Liver (tissue), 9 donors: ENCODE measurements around the gene IL12RB1. TPM values are rescaled to one million over a fixed set of nuclear protein-coding genes. Genes with fewer than 3 reads are reported as not detected.

ENCODE experiments used
- DNase-seq: peaks from one replicate; pipeline ENCODE4 v3.0.0-alpha.2; 2017; ENCODE audit warnings: low spot score
- H3K27ac ChIP-seq, 2 donors: one replicate each; pipeline ENCODE4 v1.7.0; 2013; ENCODE audit warnings: inconsistent platforms in 2 of 2, low read length in 2 of 2, control low read depth in 1 of 2, low read depth in 1 of 2, mild to moderate bottlenecking in 1 of 2
- H3K27me3 ChIP-seq, 4 donors: one replicate each; pipeline versions ENCODE4 v1.6.1 to v1.7.0; 2013; ENCODE audit warnings: low read length in 3 of 4, inconsistent platforms in 1 of 4, mild to moderate bottlenecking in 1 of 4, moderate library complexity in 1 of 4; ENCODE audit not compliant: control insufficient read depth in 4 of 4, insufficient read depth in 4 of 4
- H3K36me3 ChIP-seq, 4 donors: one replicate each; pipeline versions ENCODE4 v1.6.1 to v1.7.0; 2013; ENCODE audit warnings: low read length in 3 of 4, mild to moderate bottlenecking in 3 of 4, low read depth in 1 of 4, moderate library complexity in 1 of 4; ENCODE audit not compliant: control insufficient read depth in 4 of 4, insufficient read depth in 3 of 4
- H3K4me1 ChIP-seq, 4 donors: one replicate each; pipeline versions ENCODE4 v1.6.1 to v1.7.0; 2013; ENCODE audit warnings: low read length in 3 of 4, mild to moderate bottlenecking in 3 of 4, moderate library complexity in 1 of 4; ENCODE audit not compliant: control insufficient read depth in 4 of 4, insufficient read depth in 4 of 4
- H3K4me3 ChIP-seq, 3 donors: one replicate each; pipeline versions ENCODE4 v1.6.1 to v1.7.0; 2013; ENCODE audit warnings: low read length in 3 of 3, control low read depth in 1 of 3, low read depth in 1 of 3, mild to moderate bottlenecking in 1 of 3
- H3K9ac ChIP-seq, 2 donors: one replicate each; pipeline ENCODE4 v1.7.0; 2013; ENCODE audit warnings: low read length in 2 of 2, mild to moderate bottlenecking in 2 of 2, moderate library complexity in 2 of 2, control low read depth in 1 of 2, low read depth in 1 of 2
- H3K9me3 ChIP-seq, 4 donors: one replicate each; pipeline versions ENCODE4 v1.6.1 to v1.7.0; 2013; ENCODE audit warnings: low read length in 3 of 4; ENCODE audit not compliant: control insufficient read depth in 4 of 4
- ATF3 ChIP-seq: IDR thresholded peaks from 2 replicates; pipeline ENCODE4 v1.6.1; 2016; ENCODE audit warnings: antibody characterized with exemption
- CTCF ChIP-seq: fragments of 150-350 bp; IDR thresholded peaks from 2 replicates; pipeline ENCODE4 v1.5.1; 2017; ENCODE audit warnings: improper control_type of control experiment, low read depth, low read length; ENCODE audit not compliant: missing input control
- EGR1 ChIP-seq, 2 donors: IDR thresholded peaks; 2 replicates each; pipeline ENCODE4 v1.6.1; 2016 to 2018; ENCODE audit warnings: antibody characterized with exemption in 2 of 2, low read depth in 2 of 2
- FOXA1 ChIP-seq: IDR thresholded peaks from 2 replicates; pipeline ENCODE4 v1.6.1; 2016; ENCODE audit warnings: antibody characterized with exemption
- FOXA2 ChIP-seq: IDR thresholded peaks from 2 replicates; pipeline ENCODE4 v1.6.1; 2016; ENCODE audit warnings: antibody characterized with exemption
- GABPA ChIP-seq, 2 donors: IDR thresholded peaks in 1 of 2; conservative IDR thresholded peaks in 1 of 2; 2 replicates each; pipeline ENCODE4 v1.6.1; 2016; ENCODE audit warnings: antibody characterized with exemption in 2 of 2, mild to moderate bottlenecking in 1 of 2, moderate library complexity in 1 of 2
- HNF4A ChIP-seq, 2 donors: conservative IDR thresholded peaks; 2 replicates each; pipeline ENCODE4 v1.6.1; 2016; ENCODE audit warnings: antibody characterized with exemption in 2 of 2, mild to moderate bottlenecking in 2 of 2
- HNF4G ChIP-seq: IDR thresholded peaks from 2 replicates; pipeline ENCODE4 v1.6.1; 2016; ENCODE audit warnings: antibody characterized with exemption
- JUND ChIP-seq, 2 donors: IDR thresholded peaks; 2 replicates each; pipeline ENCODE4 v1.6.1; 2016; ENCODE audit warnings: antibody characterized with exemption in 2 of 2
- NR2F2 ChIP-seq: IDR thresholded peaks from 2 replicates; pipeline ENCODE4 v1.6.1; 2016; ENCODE audit warnings: antibody characterized with exemption
- RAD21 ChIP-seq, 2 donors: IDR thresholded peaks; 2 replicates each; pipeline ENCODE4 v1.6.1; 2016; ENCODE audit warnings: antibody characterized with exemption in 2 of 2, mild to moderate bottlenecking in 2 of 2
- REST ChIP-seq: IDR thresholded peaks from 2 replicates; pipeline ENCODE4 v1.6.1; 2016; ENCODE audit warnings: antibody characterized with exemption, mild to moderate bottlenecking
- RXRA ChIP-seq, 2 donors: IDR thresholded peaks; 2 replicates each; pipeline ENCODE4 v1.6.1; 2017 to 2018; ENCODE audit warnings: antibody characterized with exemption in 2 of 2, mild to moderate bottlenecking in 1 of 2
- SP1 ChIP-seq: IDR thresholded peaks from 2 replicates; pipeline ENCODE4 v1.6.1; 2018; ENCODE audit warnings: antibody characterized with exemption, mild to moderate bottlenecking
- TAF1 ChIP-seq: conservative IDR thresholded peaks from 2 replicates; pipeline ENCODE4 v1.6.1; 2016; ENCODE audit warnings: antibody characterized with exemption, mild to moderate bottlenecking
- YY1 ChIP-seq: IDR thresholded peaks from 2 replicates; pipeline ENCODE4 v1.6.1; 2016; ENCODE audit warnings: antibody characterized with exemption, mild to moderate bottlenecking
- ZBTB33 ChIP-seq: IDR thresholded peaks from 2 replicates; pipeline ENCODE4 v1.6.1; 2016; ENCODE audit warnings: antibody characterized with exemption
- WGBS: extraction: QIAGEN DNeasy Blood & Tissue Kit; methylation state at CpG from one replicate; pipeline ENCODE4 v1.1.7; 2013; 5-methylcytosine and 5-hydroxymethylcytosine counted together
- polyA plus RNA-seq, 2 donors: library from polyadenylated mRNA; stranded (reverse) in 1 of 2; unstranded in 1 of 2; fragments of 200-250 nt in 1 of 2; fragments of >200 nt in 1 of 2; fragmentation: Nextera tagmentation in 1 of 2; extraction: Ambion mirVana in 1 of 2; gene quantifications; one replicate each; pipeline versions ENCODE4 v1.2.1 to v1.2.3, GENCODE V29; 2013 to 2015
- total RNA-seq, 2 donors: library from RNA; depleted of rRNA; stranded (reverse); fragments of >200 nt; gene quantifications; one replicate each; pipeline ENCODE4 v1.2.3, GENCODE V29; 2014
- TF ChIP-seq, protein P1 (sequence below): IDR thresholded peaks from 2 replicates; pipeline ENCODE4 v1.6.1; 2016; ENCODE audit warnings: antibody characterized with exemption
- donor health status: healthy.
- donor health status: healthy.
- donor health status: healthy.
- donor health status: healthy.
- donor health status: healthy.

The IL12RB1 gene
- total and polyA plus RNA-seq, 4 donors = 0.43 to 2.4 (median 1.1) TPM

DNA sequence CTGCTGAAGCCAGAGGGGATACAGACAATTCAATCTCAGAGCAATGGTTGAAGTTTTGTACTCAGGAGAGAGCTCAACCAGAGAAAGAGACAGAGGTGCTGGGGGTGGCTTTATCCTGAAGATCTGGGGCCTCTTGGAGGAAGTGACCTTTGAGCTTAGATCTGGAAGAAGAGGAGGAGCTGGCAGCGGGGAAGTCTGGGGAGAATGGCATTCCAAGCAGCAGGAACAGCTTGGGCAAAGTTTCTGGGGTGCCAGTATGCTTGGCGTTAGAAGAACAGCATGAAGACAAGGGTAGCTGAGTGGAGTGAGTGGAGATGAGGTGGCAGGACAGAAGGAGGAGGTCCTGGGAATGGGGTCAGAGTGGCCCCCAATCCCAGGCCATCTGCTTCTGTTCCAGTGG is 22.2 kb upstream of the IL12RB1 start:
- Histone ChIP-seq H3K4me3 (no peak overlapping the region), H3K36me3 (peaks cover 0 to 3% (median under 1%) of the 10 kb centered on the region in 4 donors)

More for the DNA sequence above, 22.2 kb upstream of the IL12RB1 start:
- Histone ChIP-seq H3K27ac (peak overlapping the region; percentile 42 to 92), H3K4me1 (peaks cover 12 to 43% (median 36%) of the 10 kb centered on the region in 4 donors), H3K9me3 (no peaks in the 10 kb centered on the region), H3K9ac (no peak overlapping the region), H3K27me3 (no peaks in the 10 kb centered on the region)
- no peak for DNase-seq
- TF ChIP-seq CTCF (no peak), RXRA (IDR thresholded peaks at IDR 0.05) (no peak), REST (no peak), EGR1 (IDR thresholded peaks at IDR 0.05; ENCODE audit: low read depth in 2 of 2) (no peak), FOXA1 (no peak), SP1 (no peak), JUND (IDR thresholded peaks at IDR 0.05) (no peak), FOXA2 (no peak), RAD21 (IDR thresholded peaks at IDR 0.05) (no peak), NR2F2 (no peak), GABPA (IDR thresholded peaks at IDR 0.05 in 1 of 2, conservative IDR thresholded peaks at IDR 0.05 in 1 of 2) (no peak), ZBTB33 (no peak), YY1 (no peak), ATF3 (no peak), TAF1 (no peak), HNF4G (no peak), HNF4A (conservative IDR thresholded peaks at IDR 0.05) (no peak)
- TF ChIP-seq, protein P1, sequence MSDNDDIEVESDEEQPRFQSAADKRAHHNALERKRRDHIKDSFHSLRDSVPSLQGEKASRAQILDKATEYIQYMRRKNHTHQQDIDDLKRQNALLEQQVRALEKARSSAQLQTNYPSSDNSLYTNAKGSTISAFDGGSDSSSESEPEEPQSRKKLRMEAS = no peak
- 25% methylated on average over 2 of the region's 2 CpGs for WGBS
